ENCODE measurements around the gene SLBP. TPM values are rescaled to one million over a fixed set of nuclear protein-coding genes. Genes with fewer than 3 reads are reported as not detected.

The SLBP gene
- polyA plus RNA-seq, 1 experiment: 72.0 TPM

DNA sequence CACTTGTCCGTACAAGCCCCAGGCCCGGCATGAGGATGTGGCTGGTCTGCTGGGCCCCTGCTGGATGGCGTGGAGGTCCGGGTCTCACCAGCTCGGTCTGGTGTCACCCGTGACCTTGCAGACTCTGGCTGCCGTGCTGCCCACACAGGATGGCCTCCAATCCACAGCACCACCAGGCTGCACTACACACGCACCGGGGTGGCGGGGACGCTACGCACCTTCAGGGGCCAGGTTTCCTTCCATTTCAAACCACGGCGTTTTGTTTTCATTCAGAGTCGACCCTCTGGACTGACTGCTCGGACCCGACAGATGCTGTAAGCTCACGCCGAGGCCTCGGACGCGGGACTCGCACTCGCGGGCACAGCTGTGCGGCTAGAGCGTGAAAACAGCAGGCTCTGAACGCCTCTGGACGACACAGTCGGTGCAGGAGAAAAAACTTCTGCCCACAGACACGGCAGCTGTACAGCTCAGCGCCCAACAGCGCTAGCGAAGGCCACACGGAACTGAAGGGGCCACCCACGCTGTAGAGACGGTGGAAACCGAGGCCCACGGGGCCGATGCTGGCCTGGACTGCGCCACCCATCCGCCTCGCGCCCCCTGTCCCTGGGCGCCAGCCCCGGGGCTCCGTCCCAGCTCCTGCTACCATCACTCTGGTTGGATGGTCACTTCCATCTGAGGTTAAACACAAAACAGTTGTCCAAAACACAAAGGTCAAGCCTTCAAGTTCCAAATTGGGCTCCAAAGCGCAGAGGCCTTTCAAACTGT, 68.0 kb downstream of the SLBP start:
- H3K9me3 ChIP-seq (ENCODE audit: control insufficient read depth, insufficient read depth, low read length): no peaks in the 10 kb centered on the region; the same call in 1 of the 2 replicates
- H3K27ac ChIP-seq (ENCODE audit: low read depth, low read length): no peak overlapping the region
- no peaks in the 10 kb centered on the region for H3K27me3 ChIP-seq (ENCODE audit: control insufficient read depth, insufficient read depth, low read length)
- CTCF ChIA-PET: interaction anchor here (1.1 kb wide), 1 partner anchor 49 kb away, joined by 3 read pairs; no protein-coding TSS in a partner anchor
- TF ChIP-seq, protein P1, sequence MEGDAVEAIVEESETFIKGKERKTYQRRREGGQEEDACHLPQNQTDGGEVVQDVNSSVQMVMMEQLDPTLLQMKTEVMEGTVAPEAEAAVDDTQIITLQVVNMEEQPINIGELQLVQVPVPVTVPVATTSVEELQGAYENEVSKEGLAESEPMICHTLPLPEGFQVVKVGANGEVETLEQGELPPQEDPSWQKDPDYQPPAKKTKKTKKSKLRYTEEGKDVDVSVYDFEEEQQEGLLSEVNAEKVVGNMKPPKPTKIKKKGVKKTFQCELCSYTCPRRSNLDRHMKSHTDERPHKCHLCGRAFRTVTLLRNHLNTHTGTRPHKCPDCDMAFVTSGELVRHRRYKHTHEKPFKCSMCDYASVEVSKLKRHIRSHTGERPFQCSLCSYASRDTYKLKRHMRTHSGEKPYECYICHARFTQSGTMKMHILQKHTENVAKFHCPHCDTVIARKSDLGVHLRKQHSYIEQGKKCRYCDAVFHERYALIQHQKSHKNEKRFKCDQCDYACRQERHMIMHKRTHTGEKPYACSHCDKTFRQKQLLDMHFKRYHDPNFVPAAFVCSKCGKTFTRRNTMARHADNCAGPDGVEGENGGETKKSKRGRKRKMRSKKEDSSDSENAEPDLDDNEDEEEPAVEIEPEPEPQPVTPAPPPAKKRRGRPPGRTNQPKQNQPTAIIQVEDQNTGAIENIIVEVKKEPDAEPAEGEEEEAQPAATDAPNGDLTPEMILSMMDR (IDR thresholded peaks at IDR 0.05; ENCODE audit: low read depth, low read length): no peak
- POLR2A ChIA-PET: no interaction called here
- no peak overlapping the region for H3K4me3 ChIP-seq (ENCODE audit: low read depth, low read length)
- no peak for DNase-seq (ENCODE audit: low read depth, low spot score)

Small RNA genes within 50 kb of the gene (small RNA-seq; reads per million reads assigned to genes)
- not detected for gene RF00019 (ENCODE audit: insufficient read length, low read depth)

Other genes starting within 250 kb of the SLBP start
- 1.1 TPM in 2 replicates for gene FAM53A, start 28.0 kb downstream of the SLBP start, polyA plus RNA-seq (2011; rRNA removed)
- 13.1 and 20.8 TPM in 2 replicates for gene TMEM129, start 9.0 kb upstream of the SLBP start, polyA plus RNA-seq (2011; rRNA removed)
- gene TACC3, start 9.2 kb upstream of the SLBP start, polyA plus RNA-seq (2011; rRNA removed): 7.0 and 8.5 TPM in 2 replicates
- gene FGFR3, start 81.0 kb upstream of the SLBP start, polyA plus RNA-seq (2011; rRNA removed): 0.06 and 0.21 TPM in 2 replicates
- 11.9 and 15.2 TPM in 2 replicates for gene LETM1, start 143.8 kb upstream of the SLBP start, polyA plus RNA-seq (2011; rRNA removed)
- 23.7 and 26.4 TPM in 2 replicates for gene NSD2, start 159.1 kb upstream of the SLBP start, polyA plus RNA-seq (2011; rRNA removed)